Natural killer cell (primary cell): ENCODE results near the gene IL13RA1. TPM values are rescaled to one million over a fixed set of nuclear protein-coding genes. Genes with fewer than 3 reads are reported as not detected.
A peak's percentile ranks its signal among the peaks of the same experiment; 100 is the strongest.

Experiments used
- ATAC-seq, 3 donors: fragments of 150-1000 bp in 2 of 3; fragments of 200-7000 bp in 1 of 3; cut with Tn5 transposase; 1 replicate in 1 of 3; 2 replicates in 2 of 3; pipeline ENCODE4 v1.10.0; 2021; ENCODE audit warnings: mild to moderate bottlenecking in 2 of 3, moderate library complexity in 2 of 3
- DNase-seq, 2 donors: peaks; one replicate each; pipeline versions ENCODE4 v3.0.0 to v3.0.0-alpha.2; 2013 to 2021; ENCODE audit warnings: mixed read lengths in 1 of 2
- H3K27ac ChIP-seq: one replicate; pipeline ENCODE4 v1.5.1; 2013; ENCODE audit warnings: mild to moderate bottlenecking, low read length
- H3K27me3 ChIP-seq: one replicate; pipeline ENCODE4 v1.6.1; 2013; ENCODE audit warnings: low read length; ENCODE audit not compliant: control insufficient read depth, insufficient read depth
- H3K36me3 ChIP-seq: one replicate; pipeline ENCODE4 v1.6.1; 2013; ENCODE audit warnings: low read length; ENCODE audit not compliant: control insufficient read depth, insufficient read depth
- H3K4me1 ChIP-seq: one replicate; pipeline ENCODE4 v1.6.1; 2013; ENCODE audit warnings: low read length; ENCODE audit not compliant: control insufficient read depth, insufficient read depth
- H3K4me3 ChIP-seq: one replicate; pipeline ENCODE4 v1.5.1; 2013; ENCODE audit warnings: low read length
- H3K9me3 ChIP-seq: one replicate; pipeline ENCODE4 v1.6.1; 2013; ENCODE audit warnings: low read length; ENCODE audit not compliant: control insufficient read depth, insufficient read depth
- H3K27ac Mint-ChIP-seq, 2 donors: one replicate each; pipeline ENCODE4 v1.8.0; 2022; ENCODE audit warnings: mild to moderate bottlenecking in 2 of 2, mixed read lengths in 2 of 2, moderate library complexity in 1 of 2
- H3K27me3 Mint-ChIP-seq, 2 donors: one replicate each; pipeline ENCODE4 v1.8.0; 2022; ENCODE audit warnings: low read depth in 2 of 2, mixed read lengths in 2 of 2
- H3K36me3 Mint-ChIP-seq: one replicate; pipeline ENCODE4 v1.8.0; 2022; ENCODE audit warnings: mixed read lengths
- H3K4me1 Mint-ChIP-seq, 2 donors: one replicate each; pipeline ENCODE4 v1.8.0; 2022; ENCODE audit warnings: mixed read lengths in 2 of 2
- H3K4me3 Mint-ChIP-seq: one replicate; pipeline ENCODE4 v1.8.0; 2022; ENCODE audit warnings: mild to moderate bottlenecking, moderate library complexity, mixed read lengths
- H3K9me3 Mint-ChIP-seq, 2 donors: one replicate each; pipeline ENCODE4 v1.8.0; 2022; ENCODE audit warnings: mixed read lengths in 2 of 2
- CTCF ChIP-seq: fragments of 200-600 bp; IDR thresholded peaks from one replicate; pipeline ENCODE4 v1.8.0; 2022; ENCODE audit warnings: antibody characterized with exemption
- WGBS: methylation state at CpG from one replicate; pipeline ENCODE4 v1.1.7; 2013; ENCODE audit warnings: missing lambda C conversion rate; ENCODE audit not compliant: insufficient coverage; 5-methylcytosine and 5-hydroxymethylcytosine counted together
- intact Hi-C: fragments of 100-400 bp; cut with micrococcal nuclease; formaldehyde crosslinking; loops from one replicate; pipeline ENCODE4 v1.14.2; 2022
- total RNA-seq, 4 donors: library from RNA; stranded (reverse); fragments of 120-200 nt in 1 of 4; gene quantifications; one replicate each; pipeline versions ENCODE4 v1.2.3 to v1.2.4, GENCODE V29; 2013 to 2022

Gene IL13RA1
- total RNA-seq, 3 donors from 2014 or later (not counting 1 experiment from before 2014, with no cell fraction given), result 1.5 to 3.3 (median 2.4) TPM

- Mint-ChIP-seq H3K27me3 (peaks cover 15 to 20% of the 10 kb centered on the region in 2 donors), H3K36me3 (no peaks in the 10 kb centered on the region), H3K4me3 (no peak overlapping the region), H3K4me1 (peaks cover 6 to 10% of the 10 kb centered on the region in 2 donors), H3K27ac (no peak overlapping the region), H3K9me3 (no peaks in the 10 kb centered on the region)
- Histone ChIP-seq H3K4me3 (no peak overlapping the region), H3K9me3 (no peaks in the 10 kb centered on the region), H3K27ac (no peak overlapping the region), H3K27me3 (peaks cover 2% of the 10 kb centered on the region), H3K36me3 (no peaks in the 10 kb centered on the region), H3K4me1 (peaks cover 11% of the 10 kb centered on the region)
- 82% methylated on average over 7 of the region's 7 CpGs for WGBS
- DNase-seq, result no peak
- no peak for TF ChIP-seq CTCF
- intact Hi-C loops, result no loop called here
- no peak for ATAC-seq
Observed at GRCh38 chrX:118724775-118725174, 2.6 kb upstream of the IL13RA1 start.

GRCh38 chrX:118726396-118726795 lies 1.0 kb upstream of the IL13RA1 start:
- Histone ChIP-seq H3K27ac (no peak overlapping the region), H3K27me3 (peaks cover 2% of the 10 kb centered on the region), H3K9me3 (no peaks in the 10 kb centered on the region), H3K36me3 (no peaks in the 10 kb centered on the region), H3K4me1 (peaks cover 11% of the 10 kb centered on the region), H3K4me3 (no peak overlapping the region)
- H3K27ac Mint-ChIP-seq, result no peak overlapping the region
- no peaks in the 10 kb centered on the region for H3K9me3 Mint-ChIP-seq
- peaks cover 25 to 28% of the 10 kb centered on the region in 2 donors for H3K27me3 Mint-ChIP-seq
- peak overlapping the region; percentile 33 for H3K4me3 Mint-ChIP-seq
- intact Hi-C loops, result no loop called here
- no peak for TF ChIP-seq CTCF
- H3K36me3 Mint-ChIP-seq, result no peaks in the 10 kb centered on the region
- ATAC-seq (no peak), DNase-seq (no peak)
- H3K4me1 Mint-ChIP-seq, result peaks cover 6 to 10% of the 10 kb centered on the region in 2 donors
- 93% methylated on average over 2 of the region's 3 CpGs for WGBS

GRCh38 chrX:118727686-118728339 lies 407 bp downstream of the IL13RA1 start:
- Mint-ChIP-seq H3K9me3 (no peaks in the 10 kb centered on the region), H3K36me3 (no peaks in the 10 kb centered on the region), H3K4me1 (peaks cover 5 to 6% of the 10 kb centered on the region in 2 donors), H3K27ac (no peak overlapping the region), H3K4me3 (peak overlapping the region; percentile 45), H3K27me3 (peaks cover 28% of the 10 kb centered on the region in 2 donors)
- Histone ChIP-seq H3K27me3 (peaks cover 2% of the 10 kb centered on the region), H3K27ac (no peak overlapping the region), H3K4me1 (peaks cover 11% of the 10 kb centered on the region), H3K4me3 (peak overlapping the region; percentile 38), H3K36me3 (no peaks in the 10 kb centered on the region), H3K9me3 (no peaks in the 10 kb centered on the region)
- 3% methylated on average over 69 of the region's 73 CpGs for WGBS
- no peak for TF ChIP-seq CTCF
- peak in 2 of 3 donors; percentile 21 to 39 for ATAC-seq
- intact Hi-C loops, result no loop called here
- DNase-seq, result peak in 1 of 2 donors; percentile 6
